ENCODE results near the gene FXYD6.
"Not testable (repeated sequence)": the region's sequence is repeated elsewhere in the genome, so short reads cannot be mapped to it uniquely, and the experiment has no call there.

FXYD6 gene, protein sequence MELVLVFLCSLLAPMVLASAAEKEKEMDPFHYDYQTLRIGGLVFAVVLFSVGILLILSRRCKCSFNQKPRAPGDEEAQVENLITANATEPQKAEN

DNA sequence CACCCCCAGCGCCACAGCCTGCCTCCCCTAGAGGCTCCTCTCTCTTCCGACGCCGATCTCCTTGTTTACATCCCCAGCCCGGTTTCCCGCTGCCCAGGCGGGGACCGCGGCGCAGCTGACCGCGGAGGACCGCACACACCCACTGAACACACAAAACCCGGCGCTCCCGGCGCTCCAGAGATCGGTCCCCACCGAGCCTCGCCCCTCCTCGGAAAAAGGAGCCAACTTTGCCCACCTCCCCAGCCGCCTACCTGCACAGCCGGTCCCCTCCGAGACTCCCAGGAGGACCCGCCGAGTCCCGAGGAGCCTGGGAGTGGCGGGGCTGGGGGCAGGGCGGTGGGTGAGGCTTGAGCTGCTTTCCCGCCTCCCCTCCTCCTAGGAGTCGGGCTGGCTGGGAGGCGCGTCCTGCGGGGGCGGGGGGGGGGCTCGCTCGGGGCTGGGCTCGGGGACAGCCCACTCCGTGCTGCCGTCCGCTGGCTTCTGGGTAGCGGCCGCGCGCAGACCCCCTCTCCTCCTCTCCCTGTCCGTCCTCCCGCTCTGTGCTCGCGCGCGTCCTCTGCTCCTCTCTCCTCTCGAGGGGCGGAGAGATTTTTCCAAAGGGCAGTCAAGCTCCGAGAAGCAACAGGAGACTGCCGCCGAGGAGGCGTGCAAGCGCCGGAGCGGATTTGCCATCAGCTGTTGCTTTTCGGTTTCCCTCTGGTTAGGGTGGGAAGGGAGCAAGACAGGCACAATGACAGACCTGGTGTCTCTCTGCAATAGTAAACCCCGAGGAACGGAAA, at the start of gene FXYD6:
Gene FXYD6 (minus strand): TSS at position 318 of the 779 bp plus-strand sequence. CDS start 33,882 bp downstream, outside the sequence.
- peak; percentile 27 for DNase-seq

DNA sequence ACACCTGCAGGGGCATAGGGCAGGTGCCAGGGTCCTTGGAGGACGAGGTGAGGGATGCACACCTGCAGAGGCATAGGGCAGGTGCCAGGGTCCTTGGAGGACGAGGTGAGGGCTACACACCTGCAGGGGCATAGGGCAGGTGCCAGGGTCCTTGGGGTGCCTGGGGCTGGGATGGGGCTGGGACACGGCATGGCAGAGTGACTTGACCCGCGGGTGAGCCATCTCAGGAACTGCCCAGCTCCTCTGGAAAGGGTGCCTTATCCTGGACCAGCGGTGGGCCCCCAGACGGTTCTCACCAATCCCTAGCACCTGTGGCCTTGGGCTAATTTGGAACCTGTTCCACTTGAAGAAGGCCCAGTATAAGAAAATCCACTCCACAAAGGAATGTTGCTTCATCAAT, 49.7 kb upstream of the FXYD6 start:
- not testable (repeated sequence) for DNase-seq

DNA sequence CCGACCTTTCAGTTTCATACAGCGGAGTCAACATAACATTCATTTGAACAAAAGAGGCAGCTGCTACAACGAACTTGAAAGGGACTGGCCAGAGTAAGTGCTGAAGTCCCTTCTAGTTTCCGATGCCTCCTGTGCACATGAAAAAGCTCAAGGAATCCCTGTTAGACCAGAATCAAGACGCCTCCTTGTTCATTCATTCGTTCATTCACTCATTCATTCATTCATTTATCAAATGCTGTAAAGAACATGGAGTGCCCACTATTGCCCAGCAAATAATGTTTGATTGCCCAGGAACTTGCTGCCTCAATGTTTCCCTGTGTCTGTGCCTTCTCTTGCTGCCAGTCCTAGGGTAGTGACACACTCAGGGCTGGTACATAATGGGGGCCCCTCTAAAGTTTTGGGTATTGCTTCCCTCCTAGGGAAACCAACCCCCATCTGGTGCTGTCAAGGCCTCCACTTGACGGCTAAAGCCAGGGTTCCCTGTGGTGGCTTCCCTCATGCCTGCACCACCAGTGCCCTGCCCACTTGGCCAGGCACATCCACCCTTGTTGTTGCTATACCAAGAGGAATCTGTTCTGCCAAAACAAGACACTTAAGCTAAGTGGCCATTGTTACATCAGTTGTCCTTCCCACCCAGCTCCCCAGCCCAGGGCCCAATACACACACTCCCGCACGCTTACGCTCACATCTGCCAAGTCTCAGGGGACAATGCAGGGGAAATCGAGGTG, 48.9 kb upstream of the FXYD6 start:
- DNase-seq: no peak

DNA sequence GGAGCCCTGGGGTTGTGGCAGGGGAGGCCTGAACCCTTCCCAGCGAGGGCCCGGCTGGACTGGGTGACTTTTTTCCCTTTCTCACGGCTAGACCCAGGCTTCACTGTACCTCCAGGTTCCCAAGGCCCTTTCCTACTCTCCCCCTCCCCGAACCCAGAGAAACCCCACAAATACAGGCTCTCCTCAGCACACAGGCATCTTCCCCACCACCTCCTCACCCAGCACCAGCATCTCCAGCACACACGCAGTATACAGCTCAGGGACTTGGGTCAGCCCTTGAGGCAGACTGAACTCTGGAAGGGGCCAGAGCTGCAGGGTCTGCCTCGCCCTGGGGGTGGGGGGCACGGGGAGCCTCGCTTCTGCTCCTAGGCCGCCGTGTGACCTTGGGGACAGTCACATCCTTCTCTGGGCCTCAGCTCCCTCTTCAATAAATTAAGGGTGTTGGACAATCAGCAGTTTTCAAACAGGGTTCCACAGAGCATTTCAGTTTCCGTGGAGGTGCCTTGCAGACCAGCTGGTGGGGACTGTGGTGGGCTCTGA, 48.2 kb upstream of the FXYD6 start:
- no peak for DNase-seq

DNA sequence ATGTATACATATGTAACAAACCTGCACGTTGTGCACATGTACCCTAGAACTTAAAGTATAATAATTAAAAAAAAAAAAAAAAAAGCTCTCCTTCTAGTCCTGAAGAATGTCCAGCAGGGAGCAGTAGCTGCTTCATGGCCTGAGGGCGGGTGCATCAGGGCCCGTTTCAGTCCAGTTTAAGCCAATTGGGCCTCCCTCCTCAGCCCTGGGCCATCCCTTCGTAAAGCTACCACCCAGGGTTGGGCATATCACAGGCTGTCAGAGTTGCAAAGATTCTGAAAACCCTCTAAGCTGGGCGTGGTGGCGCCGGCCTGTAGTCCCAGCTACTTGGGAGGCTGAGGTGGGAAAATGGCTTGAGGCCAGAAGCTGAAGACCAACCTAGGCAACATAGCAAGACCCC, 47.3 kb upstream of the FXYD6 start:
- no peak for DNase-seq

DNA sequence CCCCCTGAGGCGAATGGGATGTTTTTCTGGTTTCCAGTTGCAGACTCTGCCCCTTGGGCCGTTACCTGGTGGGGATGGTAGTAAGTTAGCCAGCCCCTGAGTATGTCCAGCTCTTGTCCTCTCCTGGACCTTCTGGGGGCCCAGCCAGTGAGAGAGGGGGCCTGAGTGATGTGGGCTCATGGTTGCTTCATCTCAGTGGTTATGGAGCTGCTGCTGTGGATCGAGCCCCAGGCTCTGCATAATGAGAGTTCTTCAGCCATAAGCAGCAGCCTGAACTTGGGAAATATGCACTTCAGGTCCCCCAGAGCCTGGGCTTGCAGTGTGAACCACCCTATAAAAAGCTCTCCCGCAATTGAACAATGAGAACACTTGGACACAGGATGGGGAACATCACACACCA, 46.8 kb upstream of the FXYD6 start:
- no peak for DNase-seq

DNA sequence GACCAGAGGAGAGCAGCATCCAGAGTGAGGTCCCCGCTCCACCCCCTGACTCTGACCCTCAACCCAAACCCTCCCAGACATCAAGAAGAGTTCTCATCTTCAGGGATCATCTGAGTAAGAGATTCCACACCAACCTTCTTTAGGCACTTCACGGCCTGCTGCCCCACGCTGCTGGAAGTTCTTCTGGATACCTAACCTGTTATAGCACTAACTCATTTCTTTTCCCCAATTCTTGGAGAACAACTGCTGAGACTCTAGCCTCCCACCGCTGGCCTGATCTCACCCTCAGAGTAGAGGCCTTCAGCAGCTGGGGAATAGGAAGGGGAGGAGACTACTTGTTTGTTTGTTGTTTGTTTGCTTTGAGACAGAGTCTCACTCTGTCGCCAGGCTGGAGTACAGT, 45.4 kb upstream of the FXYD6 start:
- no peak for DNase-seq

DNA sequence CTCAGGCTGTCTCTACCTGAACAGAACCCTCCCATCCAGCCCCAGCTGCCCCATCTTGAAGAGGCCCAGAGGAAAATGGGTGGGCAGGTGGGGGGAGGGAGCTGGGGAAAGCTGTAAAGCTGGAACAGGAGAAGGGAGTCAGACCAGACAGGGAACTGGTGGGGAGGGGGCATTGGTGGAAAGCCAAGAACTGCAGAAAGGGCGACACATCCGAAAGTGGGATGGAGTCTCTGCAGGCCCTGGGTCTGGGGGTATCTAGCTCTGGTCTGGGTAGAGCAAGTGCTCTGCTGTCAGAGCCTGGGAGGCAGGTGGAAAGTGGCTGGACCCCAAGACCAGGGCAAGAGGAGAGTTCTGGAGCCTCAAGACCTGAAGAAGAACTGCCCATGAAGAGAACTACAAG, 45.0 kb upstream of the FXYD6 start:
- no peak for DNase-seq

DNA sequence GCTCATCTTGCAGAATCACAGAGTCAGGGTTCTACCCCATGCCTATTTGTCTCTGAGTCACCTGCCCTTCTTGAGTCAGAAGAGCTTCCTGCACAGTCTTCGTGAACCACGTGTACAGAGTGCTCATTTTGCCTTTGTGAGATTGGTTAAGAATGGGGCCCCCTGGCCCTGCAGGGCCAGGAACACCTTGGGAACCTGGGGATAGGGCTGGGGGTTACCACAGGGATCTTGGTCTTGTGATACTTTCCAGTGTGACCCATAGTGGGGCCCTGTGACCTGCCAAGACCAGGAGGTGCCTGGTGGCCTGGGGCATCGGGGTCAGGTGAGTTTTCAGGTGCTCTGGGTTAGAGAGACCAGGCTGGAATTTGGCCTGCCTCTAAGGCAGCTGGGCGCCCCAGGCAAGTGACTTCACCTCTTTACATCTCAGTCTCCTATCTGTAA, 43.3 kb upstream of the FXYD6 start:
- peak; percentile 27 for DNase-seq

DNA sequence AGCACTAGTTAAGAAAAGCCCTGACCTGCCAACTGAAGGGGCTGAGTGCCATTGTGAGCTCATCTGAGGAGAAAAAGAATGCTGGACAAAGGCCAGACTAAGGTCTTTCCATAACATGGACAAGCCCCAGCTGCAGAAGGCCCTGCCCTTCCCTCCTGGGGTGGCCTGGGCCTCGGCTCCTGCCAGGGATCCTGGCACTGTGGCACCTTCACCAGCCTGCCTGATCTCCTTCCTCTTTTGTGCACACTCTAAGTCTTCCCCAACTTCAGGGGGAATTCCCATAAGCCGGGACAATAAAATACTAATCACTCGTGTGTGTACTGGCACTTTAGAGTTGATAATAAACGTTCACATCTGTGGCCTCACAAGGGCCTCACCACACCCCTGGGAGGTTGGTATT, 42.9 kb upstream of the FXYD6 start:
- no peak for DNase-seq

DNA sequence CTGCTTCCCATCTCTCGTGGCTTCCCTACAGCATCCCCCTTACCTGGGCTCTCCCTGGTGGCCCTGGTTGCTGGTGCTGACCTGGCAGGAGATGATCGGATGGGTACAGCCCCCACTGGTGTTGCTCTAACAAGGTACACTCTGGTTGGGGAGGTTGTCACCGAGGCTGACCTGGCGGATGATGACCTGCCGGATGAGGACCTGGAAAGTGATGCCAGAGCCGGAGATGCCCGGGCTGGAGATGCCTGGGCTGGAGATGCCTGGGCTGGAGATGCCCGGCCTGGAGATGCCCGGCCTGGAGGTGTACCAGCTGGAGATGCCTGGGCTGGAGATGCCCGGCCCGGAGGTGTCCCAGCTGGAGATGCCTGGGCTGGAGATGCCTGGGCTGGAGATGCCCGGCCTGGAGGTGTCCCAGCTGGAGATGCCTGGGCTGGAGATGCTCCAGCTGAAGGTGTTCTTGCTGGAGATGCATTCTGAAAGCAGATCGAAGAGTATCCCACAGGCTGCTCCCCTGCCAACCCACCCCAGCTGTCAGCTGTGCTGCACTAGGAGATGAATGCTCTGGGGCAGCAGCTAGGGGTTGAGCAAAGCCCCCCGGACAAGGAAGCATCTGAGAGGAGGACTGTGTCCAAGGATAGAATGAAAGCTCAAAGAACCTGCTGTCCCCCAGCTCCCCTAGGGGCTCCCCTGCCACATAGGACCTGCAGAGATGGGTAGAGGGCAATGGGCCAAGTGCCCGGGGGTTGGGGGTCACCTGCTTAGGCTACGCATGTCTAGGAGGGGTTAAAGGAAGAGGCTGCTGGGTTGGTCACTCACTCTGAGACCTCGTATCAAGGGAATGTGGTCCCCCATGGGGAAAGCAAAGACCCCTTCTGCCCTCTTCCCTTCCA, 42.2 kb upstream of the FXYD6 start:
- no peak for DNase-seq

DNA sequence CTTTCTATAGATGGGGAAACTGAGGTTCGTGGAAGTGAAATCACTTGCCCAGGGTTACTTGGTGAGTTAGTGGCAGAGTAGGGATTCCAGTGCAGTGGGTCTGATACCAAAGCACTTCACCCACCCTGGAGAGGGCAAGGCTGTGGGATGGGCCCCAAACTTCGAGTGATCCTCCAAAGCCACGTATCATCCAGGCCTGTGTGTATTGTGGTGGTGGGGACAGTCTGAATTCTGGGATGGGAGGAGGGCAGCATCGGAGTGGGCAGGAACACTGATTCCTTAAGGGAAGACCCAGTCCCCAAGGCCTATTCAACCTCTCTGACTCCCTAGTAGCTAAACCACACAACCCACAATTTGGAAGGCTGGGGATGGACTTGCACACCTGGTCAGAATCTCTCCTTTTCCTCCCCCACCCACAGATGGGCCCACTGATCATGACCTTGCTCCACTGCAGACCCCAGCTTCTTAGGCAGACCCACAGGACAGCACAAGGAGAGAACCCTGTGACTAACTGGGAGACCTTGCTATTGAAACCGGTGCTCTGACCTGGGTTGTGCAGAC, 41.2 kb upstream of the FXYD6 start:
- DNase-seq: no peak

DNA sequence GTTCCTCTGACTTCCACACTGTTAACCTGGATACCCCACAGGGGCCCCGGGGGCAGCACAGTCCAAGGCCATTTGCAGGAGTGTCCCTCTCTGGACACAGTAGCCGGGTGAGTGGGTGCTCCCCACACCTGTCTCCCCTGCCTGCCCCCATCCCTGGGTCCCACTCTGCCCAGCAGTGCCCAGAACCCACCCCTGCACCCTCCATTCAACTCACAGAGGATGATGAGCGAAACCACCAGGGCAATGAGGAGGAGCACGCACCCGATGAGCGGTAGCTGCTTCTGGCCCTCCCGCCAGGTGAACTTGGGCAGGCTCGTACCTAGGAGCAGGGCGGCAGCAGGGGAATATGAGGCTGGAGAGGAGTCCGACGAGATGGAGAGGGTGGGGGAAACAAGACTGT, 40.5 kb upstream of the FXYD6 start:
- no peak for DNase-seq

DNA sequence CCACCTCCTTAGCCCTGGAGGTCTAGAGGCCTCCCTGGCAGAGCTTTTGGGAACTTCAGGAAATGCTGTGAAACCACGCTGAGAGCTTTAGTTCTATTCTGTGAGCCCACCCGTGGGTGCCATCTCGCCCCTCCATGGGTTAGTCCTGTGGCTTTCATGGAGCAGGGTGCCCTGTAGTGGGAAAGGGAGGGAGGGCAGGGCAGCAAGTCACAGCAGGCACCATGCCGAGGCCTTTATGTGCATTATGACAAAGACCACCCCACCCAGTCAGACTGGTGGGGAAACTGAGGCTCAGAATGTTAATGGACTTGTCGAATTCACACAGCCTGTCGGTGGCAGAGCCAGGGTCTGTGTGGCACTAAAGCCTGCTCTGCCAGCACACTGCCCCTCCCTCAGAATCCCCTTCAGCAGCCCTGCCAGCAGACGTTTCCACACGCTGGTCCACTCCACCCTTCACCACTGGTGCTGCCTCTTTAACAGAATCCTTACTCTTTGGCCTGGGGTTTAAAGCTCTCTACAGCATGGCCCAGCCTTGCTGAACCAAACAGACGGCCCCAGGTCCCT, 39.3 kb upstream of the FXYD6 start:
- DNase-seq: no peak

DNA sequence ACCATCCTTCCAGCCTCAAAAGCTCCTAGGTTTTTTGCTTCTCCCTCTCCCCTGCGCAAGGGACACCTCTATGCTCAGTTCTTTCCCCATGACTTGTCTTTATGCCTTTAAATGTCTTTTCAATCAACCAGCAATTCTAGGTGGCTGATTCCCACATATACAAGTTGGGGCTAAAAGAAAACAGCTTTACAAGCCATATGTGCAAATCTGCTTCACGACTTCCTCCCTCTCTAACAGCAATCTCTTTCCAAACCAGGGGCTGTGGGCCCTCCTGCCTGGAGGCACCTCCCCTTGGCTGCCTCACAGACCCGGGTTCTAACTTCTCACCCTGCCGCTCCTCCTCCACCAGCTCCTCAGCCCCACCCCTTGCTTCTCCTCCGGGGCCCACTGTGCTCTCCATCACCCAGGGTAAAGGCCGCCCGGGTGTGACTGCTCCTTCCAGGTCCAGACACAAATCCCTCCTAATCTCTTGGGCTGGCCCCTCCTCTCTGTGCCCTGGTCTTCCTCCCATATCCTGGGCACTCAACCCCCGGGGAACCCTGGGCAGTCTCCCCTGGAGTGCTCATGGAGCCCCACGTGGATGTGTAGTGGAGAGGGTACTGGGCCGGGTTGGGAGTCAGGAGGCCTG, 38.6 kb upstream of the FXYD6 start:
- DNase-seq: no peak

DNA sequence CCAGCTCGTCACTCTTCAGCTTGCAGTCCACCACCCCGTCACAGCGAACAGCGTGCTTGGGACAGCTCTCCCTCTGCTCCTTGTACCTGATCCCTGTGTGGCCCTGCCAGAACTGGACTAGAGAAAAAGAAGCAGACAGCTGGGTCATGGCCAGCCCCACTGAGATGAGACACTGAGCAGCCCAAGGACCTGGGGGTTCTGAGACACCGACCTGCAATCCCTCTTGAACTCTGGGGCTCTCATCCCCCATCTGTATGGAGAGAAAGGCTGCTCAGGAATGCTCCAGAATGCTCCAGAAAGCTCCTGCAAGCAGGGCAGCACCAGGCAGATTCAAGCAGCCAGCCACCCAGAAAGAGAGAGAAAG, 37.9 kb upstream of the FXYD6 start:
- DNase-seq: no peak

DNA sequence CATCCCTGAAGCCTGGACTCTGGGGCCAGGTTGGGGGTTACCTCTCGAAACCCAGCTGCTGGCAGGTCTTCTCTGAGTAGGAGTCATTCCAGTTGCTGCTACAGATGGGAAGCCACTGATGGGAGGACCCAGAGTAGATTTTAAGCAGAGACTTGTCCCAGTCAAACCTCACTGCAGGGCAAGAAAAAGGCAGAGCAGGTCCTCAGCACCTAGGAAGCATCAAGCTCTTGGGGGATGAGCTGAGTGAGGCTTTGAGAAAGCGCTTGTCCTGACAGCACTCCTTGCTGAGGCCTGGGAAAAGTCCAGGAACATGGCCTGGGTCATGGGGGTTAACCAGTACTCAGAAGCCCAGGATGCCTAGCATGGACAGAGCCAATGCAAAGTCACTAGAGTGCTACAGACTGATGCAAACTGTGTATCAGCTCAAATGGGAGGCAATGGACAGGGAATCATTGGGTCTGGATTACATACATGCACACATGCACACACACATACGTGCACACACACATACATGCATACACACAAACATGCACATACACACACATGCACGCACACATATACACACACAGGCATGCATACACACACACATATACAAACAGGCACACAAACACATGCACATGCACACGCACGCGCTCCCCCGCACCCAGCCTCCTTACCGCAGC, 37.4 kb upstream of the FXYD6 start:
- DNase-seq: no peak

DNA sequence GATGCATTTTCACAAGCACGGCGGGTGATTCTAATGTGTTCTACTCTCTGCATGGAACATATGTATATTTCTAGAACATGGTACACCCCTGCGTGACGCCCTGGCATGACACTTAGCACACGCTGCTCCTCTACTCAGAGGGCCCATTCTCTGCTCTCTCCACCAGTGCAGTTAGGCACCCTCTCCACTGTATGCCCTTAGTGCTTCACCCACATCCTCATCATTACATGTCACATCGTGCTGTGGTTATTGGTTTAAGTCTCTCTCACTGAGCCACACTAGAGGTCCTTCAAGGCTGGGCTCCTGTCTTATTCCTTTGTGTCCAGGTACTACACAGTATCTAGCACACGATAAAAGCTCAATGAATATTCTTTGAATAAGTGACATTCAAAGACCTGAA, 36.0 kb upstream of the FXYD6 start:
- DNase-seq: no peak

DNA sequence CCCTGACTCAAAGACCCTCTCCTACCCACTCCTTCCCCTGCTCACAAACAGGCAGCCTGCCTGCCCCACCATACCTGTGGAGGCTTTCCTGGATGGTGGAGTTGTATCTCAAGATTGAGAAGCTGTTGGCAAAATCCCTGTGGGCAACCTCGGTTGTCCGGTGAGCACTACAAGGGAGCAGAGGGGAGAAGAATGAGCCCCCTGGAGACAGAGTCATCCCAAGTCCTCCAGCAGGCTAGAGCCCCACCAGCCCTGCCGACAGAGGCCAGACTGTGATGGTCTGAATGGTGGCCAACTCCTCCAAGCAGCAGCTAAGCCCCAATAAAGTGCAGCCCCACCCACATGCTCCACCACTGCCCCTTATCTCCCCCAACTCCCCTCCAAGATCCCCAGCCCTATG, 35.2 kb upstream of the FXYD6 start:
- no peak for DNase-seq

DNA sequence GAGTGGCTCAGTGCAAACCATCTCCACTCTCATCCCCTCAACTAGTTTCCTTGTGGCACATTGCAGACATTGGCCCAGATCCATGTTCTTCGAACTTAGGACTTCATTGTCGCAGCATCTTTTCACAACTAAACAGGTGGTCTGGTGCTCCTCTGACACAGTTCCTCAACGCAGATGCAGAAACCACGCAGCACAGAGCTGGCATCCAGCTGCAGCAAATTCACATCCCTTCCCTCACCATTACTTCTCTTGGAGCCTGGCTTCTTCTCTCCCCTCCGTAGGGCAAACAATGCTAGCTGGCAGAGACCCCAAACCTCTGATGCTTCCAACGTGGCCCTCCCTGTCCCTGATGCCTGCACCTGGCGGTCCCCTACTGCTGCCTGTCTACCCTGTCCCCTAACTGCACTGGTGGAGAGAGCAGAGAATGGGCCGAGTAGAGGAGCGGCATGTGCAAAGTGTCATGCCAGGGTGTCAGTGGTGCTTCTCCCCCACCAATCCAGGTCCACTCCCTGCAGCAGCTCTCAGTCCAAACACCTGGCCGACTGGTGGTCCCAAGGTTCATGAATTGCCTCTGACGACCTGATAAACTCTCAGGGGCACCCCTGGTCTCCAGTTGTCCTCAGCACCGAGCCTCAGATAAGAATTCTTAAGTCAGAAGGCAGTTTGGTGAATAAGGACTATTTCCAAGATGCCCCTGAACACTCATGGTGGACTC, 34.6 kb upstream of the FXYD6 start:
- DNase-seq: no peak

DNA sequence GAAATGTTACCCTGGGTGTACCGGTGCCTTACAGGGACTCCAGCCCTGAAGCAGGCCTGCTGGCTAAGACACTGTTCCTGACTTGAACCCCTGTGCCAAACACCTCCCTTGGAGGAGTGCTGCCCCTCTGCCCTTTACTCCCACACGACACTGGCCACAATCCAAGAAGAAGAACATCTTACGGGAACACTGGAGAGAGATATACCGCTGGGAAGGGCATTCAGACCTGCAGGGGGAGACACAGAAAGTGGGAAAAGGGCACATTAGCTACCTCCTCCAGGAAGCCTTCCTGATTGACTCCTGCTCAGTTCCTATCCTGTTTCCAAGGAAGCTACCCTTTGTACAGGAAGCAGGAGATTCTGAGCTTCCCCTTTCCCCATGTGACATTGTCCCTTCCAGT, 34.1 kb upstream of the FXYD6 start:
- DNase-seq: no peak

All from stimulated activated CD4-positive, alpha-beta T cell treated with anti-CD3 and anti-CD28 coated beads, Interleukin-15, amount 100 ng/mL, for 24 hours (primary cell).